ENCODE measurements around the gene ATG4C.
"Not testable (repeated sequence)": the region's sequence is repeated elsewhere in the genome, so short reads cannot be mapped to it uniquely, and the experiment has no call there.

Gene ATG4C

GRCh38 chr1:62810420-62811274 is 26.7 kb downstream of the ATG4C start:
- no peak overlapping the region for H3K4me3 ChIP-seq (ENCODE audit: low read length)
- TF ChIP-seq CTCF (IDR thresholded peaks at IDR 0.05; ENCODE audit: insufficient read depth, low read depth, low read length, missing control alignments) = no peak
- DNase-seq (ENCODE audit: low read depth) = no peak

GRCh38 chr1:62823556-62823955 is 39.6 kb downstream of the ATG4C start:
- DNase-seq (ENCODE audit: low read depth) = peak; percentile 3
- no peak for TF ChIP-seq CTCF (IDR thresholded peaks at IDR 0.05; ENCODE audit: insufficient read depth, low read depth, low read length, missing control alignments)
- no peak overlapping the region for H3K4me3 ChIP-seq (ENCODE audit: low read length)

- no peak overlapping the region for H3K4me3 ChIP-seq (ENCODE audit: low read length)
- DNase-seq (ENCODE audit: low read depth) = no peak
- TF ChIP-seq CTCF (IDR thresholded peaks at IDR 0.05; ENCODE audit: insufficient read depth, low read depth, low read length, missing control alignments) = no peak
Measured at GRCh38 chr1:62826901-62827300, 43.0 kb downstream of the ATG4C start.

GRCh38 chr1:62827786-62828185 is 43.9 kb downstream of the ATG4C start:
- H3K4me3 ChIP-seq (ENCODE audit: low read length); DNase-seq (ENCODE audit: low read depth): not testable (repeated sequence)

GRCh38 chr1:62832276-62832675 is 48.3 kb downstream of the ATG4C start:
- no peak overlapping the region for H3K4me3 ChIP-seq (ENCODE audit: low read length)
- DNase-seq (ENCODE audit: low read depth) = no peak
- TF ChIP-seq CTCF (IDR thresholded peaks at IDR 0.05; ENCODE audit: insufficient read depth, low read depth, low read length, missing control alignments) = no peak

GRCh38 chr1:62833529-62833928 is 49.6 kb downstream of the ATG4C start:
- TF ChIP-seq CTCF (IDR thresholded peaks at IDR 0.05; ENCODE audit: insufficient read depth, low read depth, low read length, missing control alignments) = no peak
- no peak for DNase-seq (ENCODE audit: low read depth)
- no peak overlapping the region for H3K4me3 ChIP-seq (ENCODE audit: low read length)

GRCh38 chr1:62834400-62834961 is 50.5 kb downstream of the ATG4C start:
- H3K4me3 ChIP-seq (ENCODE audit: low read length) = no peak overlapping the region
- no peak for DNase-seq (ENCODE audit: low read depth)
- TF ChIP-seq CTCF (IDR thresholded peaks at IDR 0.05; ENCODE audit: insufficient read depth, low read depth, low read length, missing control alignments) = no peak
